Stomach (tissue), 4 donors: ENCODE data around the gene EGFL6.

Experiments used
- POLR2AphosphoS5 ChIP-seq, 3 donors: sonication (generic); formaldehyde crosslinking; IDR thresholded peaks; one replicate each; pipeline ENCODE4 v1.6.1; 2016; ENCODE audit warnings: antibody characterized with exemption in 3 of 3
- TF ChIP-seq, protein P1 (sequence below), 7 experiments: fragments of 450-650 bp in 4 of 7; fragments of 200-600 bp in 3 of 7; sonication (generic) in 3 of 7; IDR thresholded peaks; one replicate each; pipeline ENCODE4 v1.5.1; 2016 to 2019; ENCODE audit warnings: antibody characterized with exemption in 7 of 7, control low read depth in 2 of 7, mild to moderate bottlenecking in 1 of 7

DNA sequence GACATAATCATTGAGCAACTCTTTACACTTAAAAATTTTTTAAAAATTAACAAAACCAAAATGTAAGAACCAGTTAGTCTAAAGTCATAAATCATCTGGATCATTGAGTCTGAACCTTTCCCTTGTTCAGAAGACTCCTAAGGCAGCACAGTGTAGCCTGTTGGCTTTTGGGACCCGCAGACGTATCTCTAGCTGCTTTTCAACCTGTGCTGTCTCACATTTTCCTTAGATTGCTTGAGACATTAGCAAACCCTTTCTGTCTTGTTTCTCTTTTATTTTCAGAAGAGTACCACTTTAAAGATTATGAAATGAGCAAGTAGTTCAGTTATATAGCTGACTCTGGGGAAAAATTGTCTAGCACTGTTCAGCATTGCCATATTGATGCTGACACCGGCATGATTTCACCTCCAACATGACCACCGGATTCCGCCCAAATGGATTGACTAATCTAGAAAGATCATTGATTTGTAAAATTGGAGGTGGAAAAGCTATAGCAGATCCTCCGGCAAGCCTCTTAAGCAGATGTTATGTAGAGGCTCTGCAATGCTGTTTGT, 92.4 kb downstream of the EGFL6 start:
- TF ChIP-seq, protein P1, sequence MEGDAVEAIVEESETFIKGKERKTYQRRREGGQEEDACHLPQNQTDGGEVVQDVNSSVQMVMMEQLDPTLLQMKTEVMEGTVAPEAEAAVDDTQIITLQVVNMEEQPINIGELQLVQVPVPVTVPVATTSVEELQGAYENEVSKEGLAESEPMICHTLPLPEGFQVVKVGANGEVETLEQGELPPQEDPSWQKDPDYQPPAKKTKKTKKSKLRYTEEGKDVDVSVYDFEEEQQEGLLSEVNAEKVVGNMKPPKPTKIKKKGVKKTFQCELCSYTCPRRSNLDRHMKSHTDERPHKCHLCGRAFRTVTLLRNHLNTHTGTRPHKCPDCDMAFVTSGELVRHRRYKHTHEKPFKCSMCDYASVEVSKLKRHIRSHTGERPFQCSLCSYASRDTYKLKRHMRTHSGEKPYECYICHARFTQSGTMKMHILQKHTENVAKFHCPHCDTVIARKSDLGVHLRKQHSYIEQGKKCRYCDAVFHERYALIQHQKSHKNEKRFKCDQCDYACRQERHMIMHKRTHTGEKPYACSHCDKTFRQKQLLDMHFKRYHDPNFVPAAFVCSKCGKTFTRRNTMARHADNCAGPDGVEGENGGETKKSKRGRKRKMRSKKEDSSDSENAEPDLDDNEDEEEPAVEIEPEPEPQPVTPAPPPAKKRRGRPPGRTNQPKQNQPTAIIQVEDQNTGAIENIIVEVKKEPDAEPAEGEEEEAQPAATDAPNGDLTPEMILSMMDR (IDR thresholded peaks at IDR 0.05) = no peak
- TF ChIP-seq POLR2AphosphoS5 (IDR thresholded peaks at IDR 0.05) = no peak
